Measurements from ENCODE around the gene PHKA1.
"Not testable (repeated sequence)": the region's sequence is repeated elsewhere in the genome, so short reads cannot be mapped to it uniquely, and the experiment has no call there.

PHKA1 gene

DNA sequence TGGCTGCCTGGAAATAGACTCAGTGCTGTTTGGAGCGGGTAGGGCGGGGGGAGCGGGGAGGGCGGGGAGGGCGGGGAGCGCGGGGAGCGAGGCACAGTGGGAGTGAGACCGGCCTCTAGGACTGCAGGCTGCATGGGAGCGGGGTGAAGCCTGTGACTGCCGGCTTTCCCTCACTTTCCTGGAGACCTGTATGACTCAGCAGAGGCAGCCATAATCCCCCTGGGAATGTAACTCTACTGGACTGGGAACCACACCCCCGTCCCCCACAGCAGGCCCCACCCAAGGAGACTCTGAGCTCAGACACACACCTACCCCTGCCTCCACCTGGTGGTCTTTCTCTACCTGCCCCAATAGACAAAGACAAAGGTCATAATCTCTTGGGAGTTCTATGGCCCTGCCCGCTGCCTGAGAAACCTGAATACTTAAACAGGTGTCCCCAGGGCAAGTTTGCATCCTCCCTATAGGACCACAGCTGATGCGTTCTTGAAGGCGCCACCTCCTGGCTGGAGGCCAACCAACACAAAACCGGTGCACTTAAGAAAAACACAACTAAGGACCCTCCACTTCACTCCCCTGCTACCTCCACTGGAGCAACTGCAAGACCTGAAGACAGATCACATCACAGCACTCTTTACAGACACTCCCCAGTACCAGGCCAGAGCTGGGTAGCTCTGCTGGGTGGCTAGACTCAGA, 159.5 kb downstream of the PHKA1 start:
- POLR2A ChIA-PET (ENCODE audit: low non-redundant PET) = no interaction called here
- H3K27ac ChIP-seq = peak overlapping the region; percentile 31; the same call in 1 of the 2 replicates

DNA sequence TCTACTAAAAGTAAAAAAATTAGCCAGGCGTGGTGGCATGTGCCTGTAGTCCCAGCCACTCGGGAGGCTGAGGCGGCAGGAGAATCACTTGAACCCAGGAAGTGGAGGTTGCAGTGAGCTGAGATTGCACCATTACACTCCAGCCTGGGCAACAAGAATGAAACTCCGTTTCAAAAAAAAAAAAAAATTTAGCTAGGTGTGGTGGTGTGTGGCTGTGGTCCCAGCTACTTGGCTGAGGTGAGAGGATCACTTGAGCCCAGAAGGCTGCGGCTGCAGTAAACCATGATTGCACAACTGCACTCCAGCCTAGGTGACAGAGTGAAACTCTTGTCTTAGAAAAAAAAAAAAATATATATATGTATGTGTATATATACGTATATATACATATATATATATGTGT, 161.7 kb downstream of the PHKA1 start:
- CTCF ChIA-PET; H3K27ac ChIP-seq; DNase-seq (ENCODE audit: low spot score); POLR2A ChIA-PET (ENCODE audit: low non-redundant PET): not testable (repeated sequence)

More for the DNA sequence above, 159.5 kb downstream of the PHKA1 start:
- DNase-seq (ENCODE audit: low spot score) = peak; percentile 30
- TF ChIP-seq CTCF (conservative IDR thresholded peaks at IDR 0.05; ENCODE audit: low read depth) = no peak
- CTCF ChIA-PET = no interaction called here

DNA sequence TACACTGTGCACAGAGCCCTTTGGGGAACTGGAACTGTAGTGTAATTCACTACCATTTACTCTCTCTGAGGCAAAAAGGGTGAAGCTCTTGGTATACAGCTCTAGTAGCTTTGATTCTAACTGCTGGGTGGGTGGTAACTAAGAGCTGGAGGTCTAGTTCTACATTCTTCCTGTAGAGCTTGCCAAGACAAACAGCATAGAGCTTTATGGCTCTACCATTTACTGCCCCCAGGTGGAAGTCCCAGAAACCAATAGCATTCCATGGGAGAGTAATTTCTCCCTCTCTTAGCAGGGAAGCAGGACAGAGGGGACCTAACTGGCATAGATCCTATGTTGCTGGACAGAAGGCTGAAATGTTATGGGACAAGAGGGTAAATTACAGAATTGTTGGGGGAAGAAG, 168.1 kb downstream of the PHKA1 start:
- ChIA-PET POLR2A (ENCODE audit: low non-redundant PET) (no interaction called here), CTCF (no interaction called here)
- H3K27ac ChIP-seq = no peak overlapping the region
- no peak for TF ChIP-seq CTCF (conservative IDR thresholded peaks at IDR 0.05; ENCODE audit: low read depth)
- DNase-seq (ENCODE audit: low spot score) = no peak

DNA sequence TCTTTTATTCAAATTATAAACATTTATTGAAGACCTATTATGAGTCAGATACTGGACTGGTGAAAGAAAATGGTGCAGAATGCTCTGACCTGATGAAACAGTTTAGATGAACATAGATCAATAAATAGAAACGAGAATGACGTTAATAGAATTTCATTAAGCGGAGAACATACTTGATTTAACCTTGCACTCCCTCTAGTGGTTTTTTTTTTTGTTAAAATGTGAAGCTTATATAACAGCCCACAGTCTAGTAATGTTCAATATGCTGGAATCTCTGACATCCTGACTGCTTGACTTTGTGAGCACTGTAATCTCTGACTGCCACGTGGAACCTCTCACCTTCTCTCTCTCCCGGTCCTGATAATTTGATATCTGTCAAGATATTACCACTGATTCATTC, 173.8 kb downstream of the PHKA1 start:
- H3K27ac ChIP-seq = no peak overlapping the region
- POLR2A ChIA-PET (ENCODE audit: low non-redundant PET) = no interaction called here
- TF ChIP-seq CTCF (conservative IDR thresholded peaks at IDR 0.05; ENCODE audit: low read depth) = 0 out of 2 replicates have a peak, but pooled peaks have one; percentile 12
- CTCF ChIA-PET = interaction anchor here (0.6 kb wide), 1 partner anchor 264 kb away, joined by 4 read pairs; no protein-coding TSS in a partner anchor
- peak; percentile 1 for DNase-seq (ENCODE audit: low spot score)

- CTCF ChIA-PET = no interaction called here
- DNase-seq (ENCODE audit: low spot score) = no peak
- TF ChIP-seq CTCF (conservative IDR thresholded peaks at IDR 0.05; ENCODE audit: low read depth) = no peak
- H3K27ac ChIP-seq = no peak overlapping the region
- POLR2A ChIA-PET (ENCODE audit: low non-redundant PET) = no interaction called here
Observed at GRCh38 chrX:72539822-72540221, 174.3 kb downstream of the PHKA1 start.

DNA sequence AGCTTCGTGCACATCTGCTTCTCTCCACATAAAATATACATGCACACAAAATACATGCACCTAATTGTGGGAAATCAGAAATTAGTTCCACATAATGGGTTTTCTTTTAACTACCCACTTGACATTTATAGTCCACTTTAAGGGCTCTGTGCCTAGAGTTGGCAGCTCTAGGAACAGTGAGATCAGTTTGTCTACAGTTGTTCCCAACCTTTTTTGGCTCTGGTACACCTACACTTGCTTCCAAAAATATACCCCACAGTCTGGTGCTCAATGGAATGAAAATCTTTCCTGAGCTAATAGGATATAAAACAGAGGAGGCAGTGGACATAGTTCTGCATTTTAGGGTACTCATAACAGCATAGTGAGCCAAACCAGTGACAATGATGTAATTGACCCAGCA, 177.6 kb downstream of the PHKA1 start:
- TF ChIP-seq CTCF (conservative IDR thresholded peaks at IDR 0.05; ENCODE audit: low read depth) = no peak
- ChIA-PET POLR2A (ENCODE audit: low non-redundant PET) (interaction anchor here (0.9 kb wide), 1 partner anchor 260 kb away, joined by 3 read pairs; the partner anchor contains the start of gene RPS4X), CTCF (no interaction called here)
- no peak overlapping the region for H3K27ac ChIP-seq
- DNase-seq (ENCODE audit: low spot score) = no peak

DNA sequence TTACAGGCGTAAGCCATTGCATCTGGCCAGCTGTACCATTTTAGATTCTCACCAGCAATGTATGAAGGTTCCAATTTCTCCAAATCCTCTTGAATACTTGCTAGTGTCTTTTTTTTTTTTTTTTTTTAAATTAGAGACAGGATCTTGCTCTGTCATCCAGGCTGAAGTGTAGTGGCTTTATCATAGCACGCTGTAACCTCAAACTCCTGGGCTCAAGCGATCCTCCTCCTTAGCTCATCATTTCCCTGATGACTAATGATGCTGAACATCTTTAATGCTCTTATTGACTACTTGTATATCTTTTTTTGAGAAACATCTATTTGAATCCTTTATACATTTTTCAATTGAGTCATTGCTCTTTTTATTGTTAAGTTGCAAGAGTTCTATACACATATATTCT, 181.7 kb downstream of the PHKA1 start:
- ChIA-PET CTCF (no interaction called here), POLR2A (ENCODE audit: low non-redundant PET) (no interaction called here)
- TF ChIP-seq CTCF (conservative IDR thresholded peaks at IDR 0.05; ENCODE audit: low read depth) = no peak
- no peak for DNase-seq (ENCODE audit: low spot score)
- H3K27ac ChIP-seq = no peak overlapping the region

Data from RWPE1 (cell line).